HG03521 (cell line): ENCODE measurements around the gene TXNDC16.
"Not testable (repeated sequence)": the region's sequence is repeated elsewhere in the genome, so short reads cannot be mapped to it uniquely, and the experiment has no call there.

Experiments
- ATAC-seq: cut with Tn5 transposase; IDR thresholded peaks from one replicate; pipeline ENCODE4 v1.9.1; 2021; ENCODE audit warnings: mild to moderate bottlenecking, moderate library complexity; ENCODE audit not compliant: unreplicated experiment

TXNDC16 gene, protein sequence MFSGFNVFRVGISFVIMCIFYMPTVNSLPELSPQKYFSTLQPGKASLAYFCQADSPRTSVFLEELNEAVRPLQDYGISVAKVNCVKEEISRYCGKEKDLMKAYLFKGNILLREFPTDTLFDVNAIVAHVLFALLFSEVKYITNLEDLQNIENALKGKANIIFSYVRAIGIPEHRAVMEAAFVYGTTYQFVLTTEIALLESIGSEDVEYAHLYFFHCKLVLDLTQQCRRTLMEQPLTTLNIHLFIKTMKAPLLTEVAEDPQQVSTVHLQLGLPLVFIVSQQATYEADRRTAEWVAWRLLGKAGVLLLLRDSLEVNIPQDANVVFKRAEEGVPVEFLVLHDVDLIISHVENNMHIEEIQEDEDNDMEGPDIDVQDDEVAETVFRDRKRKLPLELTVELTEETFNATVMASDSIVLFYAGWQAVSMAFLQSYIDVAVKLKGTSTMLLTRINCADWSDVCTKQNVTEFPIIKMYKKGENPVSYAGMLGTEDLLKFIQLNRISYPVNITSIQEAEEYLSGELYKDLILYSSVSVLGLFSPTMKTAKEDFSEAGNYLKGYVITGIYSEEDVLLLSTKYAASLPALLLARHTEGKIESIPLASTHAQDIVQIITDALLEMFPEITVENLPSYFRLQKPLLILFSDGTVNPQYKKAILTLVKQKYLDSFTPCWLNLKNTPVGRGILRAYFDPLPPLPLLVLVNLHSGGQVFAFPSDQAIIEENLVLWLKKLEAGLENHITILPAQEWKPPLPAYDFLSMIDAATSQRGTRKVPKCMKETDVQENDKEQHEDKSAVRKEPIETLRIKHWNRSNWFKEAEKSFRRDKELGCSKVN

DNA sequence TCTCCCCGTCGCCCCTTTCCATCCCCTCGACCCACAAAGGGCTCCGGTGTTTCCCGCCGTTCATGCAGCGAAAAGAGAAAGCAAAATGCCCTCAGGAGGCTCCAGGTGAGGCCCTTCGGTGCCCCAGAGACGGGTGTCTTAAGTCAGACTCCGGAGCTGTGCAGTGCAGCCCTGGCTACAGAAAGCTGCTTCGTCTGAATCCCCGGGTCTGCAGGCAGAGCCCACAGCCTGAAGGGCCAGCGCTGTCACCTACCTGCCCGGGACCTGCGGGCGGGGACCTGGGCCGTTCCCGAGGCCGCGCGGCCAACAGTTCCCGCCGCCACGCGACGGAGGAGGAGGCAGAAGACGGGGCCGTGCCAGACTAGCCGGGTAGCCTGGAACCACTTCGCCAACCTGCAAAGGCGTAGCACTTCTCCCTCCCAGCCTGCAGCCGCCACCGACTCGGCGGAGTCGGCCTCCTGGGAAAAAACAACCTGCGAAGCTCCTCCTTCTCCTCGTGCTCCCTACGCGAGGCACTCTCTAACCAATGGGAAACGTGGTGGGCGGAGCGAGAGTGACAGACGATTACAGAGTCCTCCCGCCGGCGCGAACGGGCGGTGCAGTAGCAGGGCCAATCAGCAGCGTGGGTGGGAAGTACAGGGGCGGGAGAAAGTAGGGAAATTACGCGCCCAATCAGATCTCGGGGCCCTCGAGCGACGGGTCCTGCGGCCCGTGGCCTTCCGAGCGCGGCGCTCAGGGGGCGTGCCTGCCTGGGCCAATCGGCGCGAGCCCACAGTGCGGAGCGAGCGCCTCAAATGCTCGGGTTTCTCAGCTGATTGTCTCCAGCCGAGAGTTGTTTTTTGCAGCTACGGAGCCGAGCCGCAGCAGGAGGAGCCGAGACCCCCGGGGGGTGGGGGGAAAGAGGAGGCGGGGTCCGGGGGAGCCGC, at the start of gene TXNDC16, which contains the start of gene GPR137C:
TSS of gene TXNDC16 (minus strand) at position 443 of the 926 bp plus-strand sequence. CDS start 8,948 bp downstream, outside the sequence.
TSS of gene GPR137C (plus strand) at position 774 of the 926 bp plus-strand sequence. CDS start 312 bp downstream, outside the sequence.
- ATAC-seq = peak; percentile 91

DNA sequence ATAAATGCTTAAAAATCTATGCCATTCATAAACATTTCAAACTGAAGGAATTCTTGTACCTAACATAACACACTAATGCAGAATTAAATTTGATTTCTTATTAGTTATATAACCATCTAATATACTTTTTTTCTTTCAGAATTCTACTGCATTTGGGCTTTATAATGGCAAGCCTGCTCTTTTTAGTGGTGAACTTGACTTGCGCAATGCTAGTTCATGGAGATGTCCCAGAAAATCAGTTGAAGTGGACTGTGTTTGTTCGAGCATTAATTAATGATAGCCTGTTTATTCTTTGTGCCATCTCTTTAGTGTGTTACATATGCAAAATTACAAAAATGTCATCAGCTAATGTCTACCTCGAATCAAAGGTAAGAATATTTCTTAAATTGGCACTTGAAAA, 47.7 kb upstream of the TXNDC16 start:
- ATAC-seq = no peak

DNA sequence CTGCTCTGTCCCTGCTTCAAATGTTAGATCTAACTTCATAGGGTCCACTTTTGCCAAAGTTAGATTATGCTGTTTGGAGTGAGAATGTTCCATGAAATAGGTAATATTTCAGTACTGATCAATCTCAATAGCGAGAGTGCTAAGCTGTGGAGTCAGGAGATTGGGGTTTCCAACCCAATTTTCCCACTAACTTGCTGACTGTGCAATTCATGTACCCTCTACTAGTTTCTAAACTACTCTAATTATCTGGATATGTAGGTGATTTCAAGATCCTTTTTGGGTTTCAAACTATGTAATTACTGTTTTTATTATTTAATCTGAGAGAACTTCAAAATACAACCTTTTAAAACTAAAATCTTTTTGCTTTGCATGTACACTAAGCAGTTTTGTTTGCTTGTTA, 46.3 kb upstream of the TXNDC16 start:
- no peak for ATAC-seq

DNA sequence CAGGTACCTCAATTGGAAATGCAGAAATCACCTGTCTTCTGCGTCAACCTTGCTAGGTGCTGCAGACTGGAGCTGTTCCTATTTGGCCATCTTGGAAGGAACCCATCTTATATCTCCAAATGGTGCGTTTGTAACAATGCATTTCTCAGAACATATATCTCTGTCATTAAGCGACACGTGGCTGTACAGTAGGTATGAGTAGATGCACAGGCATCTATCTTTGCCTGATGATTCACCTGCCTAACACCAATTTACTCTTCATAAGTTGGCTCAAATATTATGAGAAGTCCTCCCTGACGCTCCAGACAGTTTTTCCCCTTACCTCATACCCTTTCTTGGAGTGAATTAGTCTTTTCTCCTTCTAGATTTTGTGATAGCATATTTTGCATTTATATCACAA, 44.6 kb upstream of the TXNDC16 start:
- ATAC-seq = no peak

DNA sequence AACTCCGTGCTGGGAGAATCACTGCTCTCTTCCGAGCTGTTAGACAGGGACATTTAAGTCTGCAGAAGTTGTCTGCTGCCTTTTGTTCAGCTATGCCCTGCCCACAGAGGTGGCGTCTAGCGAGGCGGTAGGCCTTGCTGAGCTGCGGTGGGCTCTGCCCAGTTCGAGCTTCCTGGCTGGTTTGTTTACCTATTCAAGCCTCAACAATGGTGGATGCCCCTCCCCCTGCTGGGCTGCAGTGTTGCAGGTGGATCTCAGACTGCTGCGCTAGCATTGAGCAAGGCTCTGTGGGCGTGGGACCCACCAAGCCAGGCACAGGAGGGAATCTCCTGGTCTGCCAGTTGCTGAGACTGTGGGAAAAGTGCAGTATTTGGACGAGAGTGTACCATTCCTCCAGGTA, 44.0 kb upstream of the TXNDC16 start:
- ATAC-seq = no peak

DNA sequence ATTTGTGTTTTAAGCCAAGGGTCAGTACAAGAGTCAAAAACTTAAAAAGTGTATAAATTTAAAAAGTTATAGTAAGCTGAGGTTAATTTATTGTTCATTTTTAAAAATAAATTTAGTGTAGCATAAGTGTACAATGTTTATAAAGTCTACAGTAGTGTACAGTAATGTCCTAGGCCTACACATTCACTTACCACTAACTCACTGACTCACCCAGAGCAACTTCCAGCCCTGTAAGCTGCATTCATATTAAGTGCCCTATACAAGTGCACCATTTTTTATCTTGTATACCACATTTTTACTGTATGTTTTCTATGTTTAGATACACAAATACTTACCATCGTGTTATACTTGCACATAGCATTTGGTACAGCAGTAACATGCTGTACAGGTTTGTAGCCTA, 38.0 kb upstream of the TXNDC16 start:
- no peak for ATAC-seq

DNA sequence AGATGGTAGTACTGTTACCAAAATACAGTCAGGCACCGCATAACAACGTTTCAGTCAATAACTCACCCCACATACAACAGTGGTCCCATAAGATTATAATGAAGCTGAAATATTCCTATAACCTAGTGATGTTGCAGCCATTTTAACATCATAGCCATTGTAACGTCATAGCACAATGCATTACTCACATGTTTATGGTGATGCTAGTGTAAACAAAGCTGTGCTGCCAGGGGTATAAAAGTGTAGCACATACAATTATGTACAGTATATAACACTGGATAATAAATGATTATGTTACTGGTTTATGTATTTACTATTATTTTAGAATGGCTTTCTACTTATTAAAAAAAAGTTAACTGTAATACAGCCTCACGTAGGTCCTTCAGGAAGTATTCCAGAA, 37.3 kb upstream of the TXNDC16 start:
- no peak for ATAC-seq

DNA sequence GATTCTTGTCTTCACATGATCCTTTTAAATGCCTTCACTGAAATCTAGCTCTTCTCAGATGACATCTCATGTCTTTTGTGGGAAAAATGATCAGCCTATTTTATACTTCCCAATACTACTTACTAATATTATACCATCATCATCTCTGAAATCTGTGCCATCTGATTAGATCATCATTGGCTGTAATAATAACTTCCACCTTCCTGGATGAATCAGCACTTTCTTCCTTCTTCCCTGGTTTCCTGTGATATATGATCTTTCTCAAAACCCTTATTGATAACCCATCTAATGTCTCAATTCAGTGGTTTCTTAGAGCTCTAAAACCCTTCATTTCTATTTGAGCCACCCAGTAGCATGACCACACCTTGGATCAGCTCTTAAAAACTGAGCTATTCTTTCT, 31.2 kb upstream of the TXNDC16 start:
- no peak for ATAC-seq

DNA sequence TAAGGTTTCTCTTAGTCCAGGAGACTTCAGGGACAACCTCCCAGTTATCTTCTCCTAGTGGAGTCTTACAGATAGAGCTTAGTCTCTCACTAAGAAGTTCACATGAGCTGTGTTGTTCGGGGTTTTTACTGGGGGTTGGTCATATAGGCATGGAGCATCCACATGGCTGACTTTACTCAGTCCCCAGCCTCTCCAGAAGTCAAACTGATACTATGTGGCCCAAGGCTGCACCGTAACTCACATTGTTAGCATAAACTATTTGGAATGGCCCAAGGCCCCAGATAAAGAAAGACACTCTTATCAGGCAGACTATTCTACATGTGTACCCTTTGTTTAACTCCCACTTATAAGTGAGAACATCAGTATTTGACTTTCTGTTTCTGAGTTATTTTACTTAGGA, 23.6 kb upstream of the TXNDC16 start:
- ATAC-seq = no peak

DNA sequence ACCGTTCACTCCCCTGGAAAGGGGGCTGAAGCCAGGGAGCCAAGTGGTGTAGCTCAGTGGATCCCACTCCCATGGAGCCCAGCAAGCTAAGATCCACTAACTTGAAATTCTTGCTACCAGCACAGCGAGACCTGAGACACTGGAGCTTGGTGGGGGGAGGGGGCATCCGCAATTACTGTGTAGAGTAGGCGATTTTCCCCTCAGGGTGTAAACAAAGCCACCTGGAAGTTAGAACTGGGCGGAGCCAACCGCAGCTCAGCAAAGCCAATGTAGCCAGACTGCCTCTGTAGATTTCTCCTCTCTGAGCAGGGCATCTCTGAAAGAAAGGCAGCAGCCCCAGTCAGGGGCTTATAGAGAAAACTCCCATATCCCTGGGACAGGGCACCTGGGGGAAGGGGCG, 16.1 kb upstream of the TXNDC16 start:
- not testable (repeated sequence) for ATAC-seq

DNA sequence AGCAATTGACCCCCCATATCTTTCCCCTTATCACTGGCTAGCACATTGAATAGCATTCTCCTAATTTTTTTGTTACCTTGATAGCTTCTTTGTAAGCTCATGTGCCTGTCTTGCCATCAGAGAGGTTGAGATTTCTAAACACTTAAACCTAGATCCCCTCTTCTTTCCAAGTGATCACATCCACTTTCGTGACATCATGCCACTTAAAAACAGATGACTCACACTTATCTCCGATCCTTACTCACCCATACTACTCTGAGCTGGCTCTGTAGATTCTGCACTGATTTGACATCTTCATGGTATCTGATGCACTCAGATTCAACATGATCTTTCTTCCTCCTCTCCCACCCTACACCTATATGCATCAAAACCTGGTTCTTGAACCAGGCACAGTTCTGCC, 10.8 kb upstream of the TXNDC16 start:
- ATAC-seq = no peak

DNA sequence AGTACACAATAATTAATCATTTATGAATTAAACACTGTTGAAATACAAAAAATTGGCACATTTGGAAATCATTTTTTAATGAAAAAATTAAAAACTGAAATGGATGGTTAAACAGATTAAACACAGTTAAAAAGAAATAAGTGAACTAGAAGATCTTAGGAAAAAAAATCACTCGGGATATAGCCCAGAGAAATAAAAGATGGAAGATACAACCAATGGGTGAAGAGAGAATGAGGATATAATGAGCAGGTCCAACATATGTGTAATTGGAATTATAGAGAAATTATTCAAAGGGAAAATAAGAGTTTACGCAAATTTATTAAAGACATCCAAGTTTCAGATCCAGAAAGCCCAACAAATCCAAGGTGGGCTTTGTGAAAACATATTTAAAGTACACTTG, 6.4 kb upstream of the TXNDC16 start:
- no peak for ATAC-seq

DNA sequence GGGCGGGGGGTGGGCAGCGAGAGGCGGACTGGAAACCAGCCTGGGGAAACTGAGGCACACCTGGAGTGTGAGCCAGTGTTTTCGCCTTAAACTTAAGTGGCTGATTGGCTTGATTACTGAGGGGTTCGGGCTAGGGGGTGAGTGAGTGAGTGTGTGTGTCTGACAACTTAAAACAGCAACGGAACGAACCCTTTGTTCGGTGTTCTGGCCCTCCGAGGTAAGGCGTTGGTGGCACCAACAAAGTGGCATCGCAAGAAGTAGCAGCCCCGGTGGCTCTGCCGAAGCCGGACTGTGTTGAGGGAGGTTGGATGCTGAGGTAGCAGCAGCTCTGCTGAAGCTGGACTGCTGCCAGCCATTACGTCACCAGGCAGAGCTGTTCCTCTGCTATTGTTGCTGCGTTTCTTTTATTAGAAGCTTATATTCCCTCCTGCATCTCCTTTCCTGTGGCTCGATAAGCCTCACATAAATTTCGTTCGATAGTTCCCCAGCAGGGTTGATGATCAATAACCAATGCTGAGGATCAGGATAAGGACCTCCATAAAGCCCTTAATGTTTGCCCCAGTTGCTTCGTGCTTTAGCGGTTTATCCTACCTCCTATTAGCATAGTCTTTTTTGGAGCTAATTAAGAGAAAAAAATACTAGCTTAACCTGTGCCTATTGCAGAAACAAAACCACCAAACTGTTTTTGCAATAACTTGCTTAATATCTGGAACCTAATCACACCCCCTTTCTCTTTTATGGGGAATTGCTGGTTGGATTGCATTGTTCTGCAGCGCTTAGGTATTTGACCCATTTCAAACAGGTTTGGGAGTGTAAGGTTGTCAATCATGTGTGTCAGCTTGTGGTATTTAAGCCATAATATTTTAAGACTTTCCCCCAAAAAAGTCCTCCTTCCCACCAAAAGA, 1.6 kb upstream of the TXNDC16 start:
- ATAC-seq = no peak

DNA sequence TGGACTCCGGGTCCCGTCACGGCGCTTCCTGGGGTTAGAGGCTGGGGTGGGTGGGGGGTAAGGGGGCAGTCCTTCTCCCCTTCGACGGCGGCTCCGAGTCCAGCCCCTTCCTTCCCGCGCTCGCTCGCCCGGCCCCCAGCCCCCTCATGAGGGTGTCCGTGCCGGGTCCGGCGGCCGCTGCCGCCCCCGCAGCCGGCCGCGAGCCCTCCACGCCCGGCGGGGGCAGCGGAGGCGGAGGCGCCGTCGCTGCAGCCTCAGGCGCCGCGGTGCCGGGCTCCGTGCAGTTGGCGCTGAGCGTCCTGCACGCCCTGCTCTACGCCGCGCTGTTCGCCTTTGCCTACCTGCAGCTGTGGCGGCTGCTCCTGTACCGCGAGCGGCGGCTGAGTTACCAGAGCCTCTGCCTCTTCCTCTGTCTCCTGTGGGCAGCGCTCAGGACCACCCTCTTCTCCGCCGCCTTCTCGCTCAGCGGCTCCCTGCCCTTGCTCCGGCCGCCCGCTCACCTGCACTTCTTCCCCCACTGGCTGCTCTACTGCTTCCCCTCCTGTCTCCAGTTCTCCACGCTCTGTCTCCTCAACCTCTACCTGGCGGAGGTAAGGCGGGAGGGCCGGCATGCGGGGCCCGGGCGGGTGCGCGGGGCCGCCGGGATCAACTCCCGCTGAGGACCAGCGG, 831 bp upstream of the TXNDC16 start:
- ATAC-seq = peak; percentile 18

DNA sequence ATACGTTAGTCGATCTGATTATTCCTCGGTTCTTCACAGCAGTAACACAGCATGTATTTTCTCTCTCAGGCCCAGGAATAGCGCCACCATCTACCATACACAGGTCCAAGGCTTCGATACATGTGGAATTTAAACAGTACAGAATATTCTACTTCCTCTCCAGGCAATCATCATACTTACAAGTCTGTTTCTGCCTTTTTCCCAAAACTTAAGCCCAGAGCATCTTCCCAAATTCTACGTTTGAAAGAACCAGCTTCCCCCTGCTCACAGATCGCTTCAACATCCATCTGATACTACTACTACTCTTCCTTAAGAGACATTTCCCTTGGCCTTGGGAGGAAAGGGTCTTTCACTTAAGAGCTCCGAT, 626 bp downstream of the TXNDC16 start:
- ATAC-seq = no peak

DNA sequence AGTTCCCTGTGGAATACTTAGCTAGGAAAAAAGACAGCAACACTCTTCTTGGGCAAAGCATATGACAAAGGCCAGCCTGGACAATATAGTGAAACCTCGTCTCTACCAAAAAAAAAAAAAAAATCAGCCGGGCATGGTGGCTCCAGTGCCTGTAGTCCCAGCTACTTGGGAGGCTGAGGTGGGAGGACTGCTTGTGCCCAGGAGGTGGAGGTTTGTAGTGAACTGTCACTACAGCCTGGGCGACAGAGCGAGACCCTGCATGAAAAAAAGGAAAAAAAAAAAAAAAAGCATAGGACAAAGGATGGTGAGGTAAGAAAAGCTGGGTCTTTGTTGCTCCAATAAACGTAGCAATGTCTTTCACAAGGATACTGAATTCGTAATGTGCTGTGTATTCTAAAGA, 1.1 kb downstream of the TXNDC16 start:
- ATAC-seq = no peak

DNA sequence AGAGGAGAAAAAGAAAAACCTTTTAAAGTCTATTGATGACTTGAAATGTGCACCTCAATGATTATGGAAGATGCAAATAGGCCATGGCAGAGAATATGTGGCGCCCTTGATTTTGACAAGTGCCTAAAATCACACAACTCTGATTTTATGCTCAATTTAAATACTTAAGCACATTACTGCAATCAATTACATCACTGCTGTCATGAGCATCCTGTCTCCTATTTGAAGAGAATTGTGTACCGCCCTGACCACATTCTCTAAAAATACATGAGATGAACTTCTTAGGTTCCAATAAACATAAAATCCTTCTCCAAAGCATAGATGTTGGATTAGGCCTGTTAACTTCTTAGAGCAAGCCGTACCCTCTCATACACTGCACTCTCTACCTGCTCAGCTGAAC, 1.6 kb downstream of the TXNDC16 start:
- no peak for ATAC-seq

DNA sequence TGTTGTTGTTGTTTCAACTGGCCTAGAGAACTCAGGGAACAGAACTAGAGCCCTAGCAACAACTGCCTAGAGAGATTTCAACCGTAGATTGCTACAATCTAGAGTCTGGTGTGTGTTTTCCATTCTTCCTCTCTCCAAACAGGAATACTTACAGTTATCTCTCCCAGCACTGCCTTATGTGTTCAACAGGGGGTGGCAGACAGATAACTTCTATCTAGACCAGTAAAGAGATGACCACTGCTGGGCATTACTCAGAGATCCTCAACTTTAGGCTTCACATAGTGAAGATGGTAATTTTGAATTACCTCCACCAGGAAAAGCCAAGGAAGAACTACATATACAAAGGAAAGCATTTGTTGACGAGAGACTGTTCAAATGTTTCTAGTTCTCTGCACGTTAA, 4.8 kb downstream of the TXNDC16 start:
- no peak for ATAC-seq

DNA sequence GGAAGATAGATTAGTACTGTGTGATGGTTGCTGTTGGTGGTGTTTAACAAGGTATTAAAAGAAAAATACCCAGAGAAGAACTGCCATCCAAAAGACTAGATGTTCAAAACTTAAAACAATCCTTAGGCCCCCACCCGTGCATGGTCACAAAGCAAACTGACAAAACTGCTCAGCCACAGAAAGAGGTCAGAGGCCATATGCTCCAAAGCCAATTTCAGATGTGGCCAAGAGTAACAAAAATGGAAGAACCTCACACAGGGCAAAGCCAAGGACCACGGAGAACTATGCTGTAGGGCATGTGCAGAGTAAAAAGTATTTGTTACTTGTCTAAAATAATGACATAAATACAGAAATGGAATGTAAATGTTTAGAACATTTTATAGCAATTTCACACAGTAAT, 5.3 kb downstream of the TXNDC16 start:
- ATAC-seq = no peak

DNA sequence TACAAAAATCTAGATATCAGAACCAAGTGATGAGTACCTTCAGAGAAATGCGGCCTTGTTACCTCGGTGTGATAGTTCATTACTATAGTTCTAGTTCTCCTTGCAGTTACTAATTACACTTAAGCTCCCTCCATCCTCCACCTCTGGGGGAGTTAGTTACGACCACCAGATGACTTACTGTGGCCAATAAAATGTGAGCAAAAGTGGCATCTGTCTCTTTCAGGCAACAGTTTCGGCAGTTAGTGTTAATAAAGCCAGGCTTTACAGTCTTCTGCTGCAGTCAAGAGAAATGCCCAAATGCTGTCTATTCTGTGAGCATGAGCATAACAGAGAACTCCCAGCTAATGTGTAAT, 6.0 kb downstream of the TXNDC16 start:
- ATAC-seq = no peak
